HUDEP-2 (cell line): Measurements from ENCODE around the gene ANKS1B.
"Not testable (repeated sequence)": the region's sequence is repeated elsewhere in the genome, so short reads cannot be mapped to it uniquely, and the experiment has no call there.

ENCODE experiments used
- DNase-seq, 76 experiments: peaks; one replicate each; lab custom pipeline; 2025; ENCODE audit not compliant: unreplicated experiment in 76 of 76; lab: John Stamatoyannopoulos, UW

Gene ANKS1B

GRCh38 chr12:98863167-98863566 is 1121.6 kb downstream of the ANKS1B start:
- no peak for DNase-seq

- no peak for DNase-seq
Measured at GRCh38 chr12:98861251-98861650, 1123.5 kb downstream of the ANKS1B start.

- no peak for DNase-seq
Measured at GRCh38 chr12:98856897-98857540, 1127.7 kb downstream of the ANKS1B start.

GRCh38 chr12:98852181-98852580 is 1132.6 kb downstream of the ANKS1B start:
- no peak for DNase-seq

- DNase-seq = no peak
Measured at GRCh38 chr12:98847242-98847641, 1137.5 kb downstream of the ANKS1B start.

GRCh38 chr12:98845957-98846356 is 1138.8 kb downstream of the ANKS1B start:
- DNase-seq = no peak

GRCh38 chr12:98840325-98840724 is 1144.4 kb downstream of the ANKS1B start:
- DNase-seq = no peak

GRCh38 chr12:98838231-98838647 is 1146.5 kb downstream of the ANKS1B start:
- no peak for DNase-seq

- DNase-seq = not testable (repeated sequence)
Measured at GRCh38 chr12:98837134-98837752, 1147.5 kb downstream of the ANKS1B start.

GRCh38 chr12:98830657-98831056 is 1154.1 kb downstream of the ANKS1B start:
- no peak for DNase-seq

- no peak for DNase-seq
Measured at GRCh38 chr12:98828802-98829600, 1155.7 kb downstream of the ANKS1B start.

- no peak for DNase-seq
Measured at GRCh38 chr12:98823012-98823411, 1161.7 kb downstream of the ANKS1B start.

GRCh38 chr12:98821866-98822265 is 1162.9 kb downstream of the ANKS1B start:
- DNase-seq = no peak

GRCh38 chr12:98821232-98821631 is 1163.5 kb downstream of the ANKS1B start:
- no peak for DNase-seq

GRCh38 chr12:98819821-98820404 is 1164.8 kb downstream of the ANKS1B start:
- DNase-seq = no peak

- no peak for DNase-seq
Measured at GRCh38 chr12:98819071-98819470, 1165.7 kb downstream of the ANKS1B start.

- DNase-seq = no peak
Measured at GRCh38 chr12:98818239-98818638, 1166.5 kb downstream of the ANKS1B start.

- DNase-seq = no peak
Measured at GRCh38 chr12:98817742-98818141, 1167.0 kb downstream of the ANKS1B start.

- DNase-seq = no peak
Measured at GRCh38 chr12:98816720-98817119, 1168.0 kb downstream of the ANKS1B start.

- no peak for DNase-seq
Measured at GRCh38 chr12:98814254-98814653, 1170.5 kb downstream of the ANKS1B start.

GRCh38 chr12:98812225-98812624 is 1172.5 kb downstream of the ANKS1B start:
- DNase-seq = no peak
